Cardiac fibroblast (primary cell): Measurements from ENCODE around the gene CERK.

Experiments used
- DNase-seq, 2 donors: peaks; one replicate each; pipeline versions ENCODE4 v3.0.0 to v3.0.0-alpha.2; 2010; ENCODE audit warnings: low read depth in 2 of 2
- H3K4me3 ChIP-seq, 2 donors: replicated peaks in 1 of 2; 1 replicate in 1 of 2; 2 replicates in 1 of 2; pipeline ENCODE4 v1.5.1; 2011; ENCODE audit warnings: low read depth in 2 of 2, low read length in 2 of 2, mild to moderate bottlenecking in 2 of 2, moderate library complexity in 1 of 2
- TF ChIP-seq, protein P1 (sequence below): IDR thresholded peaks from one replicate; pipeline ENCODE4 v1.5.1; 2011; ENCODE audit warnings: low read depth, mild to moderate bottlenecking, low read length, inconsistent platforms

The CERK gene

DNA sequence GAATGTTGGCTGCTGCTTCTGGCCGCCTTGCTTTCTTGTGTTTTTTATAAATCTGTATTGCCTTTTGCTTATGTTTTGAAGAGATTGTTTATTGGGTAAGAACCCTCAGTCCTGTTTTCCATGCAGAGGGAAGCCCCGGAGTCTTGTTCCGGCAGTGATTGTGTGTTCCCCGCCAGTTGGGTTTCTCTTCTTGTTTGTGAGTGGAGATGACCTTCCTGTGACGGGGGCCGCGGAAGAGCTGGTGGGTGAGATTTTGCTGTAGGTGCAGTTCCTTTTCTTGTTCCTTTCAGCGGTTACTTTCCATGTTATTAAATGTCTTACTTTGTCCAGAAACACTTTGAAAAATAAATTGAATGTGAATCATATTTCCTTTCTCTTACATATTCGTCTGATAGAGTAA, 32.7 kb upstream of the CERK start:
- TF ChIP-seq, protein P1, sequence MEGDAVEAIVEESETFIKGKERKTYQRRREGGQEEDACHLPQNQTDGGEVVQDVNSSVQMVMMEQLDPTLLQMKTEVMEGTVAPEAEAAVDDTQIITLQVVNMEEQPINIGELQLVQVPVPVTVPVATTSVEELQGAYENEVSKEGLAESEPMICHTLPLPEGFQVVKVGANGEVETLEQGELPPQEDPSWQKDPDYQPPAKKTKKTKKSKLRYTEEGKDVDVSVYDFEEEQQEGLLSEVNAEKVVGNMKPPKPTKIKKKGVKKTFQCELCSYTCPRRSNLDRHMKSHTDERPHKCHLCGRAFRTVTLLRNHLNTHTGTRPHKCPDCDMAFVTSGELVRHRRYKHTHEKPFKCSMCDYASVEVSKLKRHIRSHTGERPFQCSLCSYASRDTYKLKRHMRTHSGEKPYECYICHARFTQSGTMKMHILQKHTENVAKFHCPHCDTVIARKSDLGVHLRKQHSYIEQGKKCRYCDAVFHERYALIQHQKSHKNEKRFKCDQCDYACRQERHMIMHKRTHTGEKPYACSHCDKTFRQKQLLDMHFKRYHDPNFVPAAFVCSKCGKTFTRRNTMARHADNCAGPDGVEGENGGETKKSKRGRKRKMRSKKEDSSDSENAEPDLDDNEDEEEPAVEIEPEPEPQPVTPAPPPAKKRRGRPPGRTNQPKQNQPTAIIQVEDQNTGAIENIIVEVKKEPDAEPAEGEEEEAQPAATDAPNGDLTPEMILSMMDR = no peak
- no peak overlapping the region for H3K4me3 ChIP-seq
- DNase-seq = no peak

DNA sequence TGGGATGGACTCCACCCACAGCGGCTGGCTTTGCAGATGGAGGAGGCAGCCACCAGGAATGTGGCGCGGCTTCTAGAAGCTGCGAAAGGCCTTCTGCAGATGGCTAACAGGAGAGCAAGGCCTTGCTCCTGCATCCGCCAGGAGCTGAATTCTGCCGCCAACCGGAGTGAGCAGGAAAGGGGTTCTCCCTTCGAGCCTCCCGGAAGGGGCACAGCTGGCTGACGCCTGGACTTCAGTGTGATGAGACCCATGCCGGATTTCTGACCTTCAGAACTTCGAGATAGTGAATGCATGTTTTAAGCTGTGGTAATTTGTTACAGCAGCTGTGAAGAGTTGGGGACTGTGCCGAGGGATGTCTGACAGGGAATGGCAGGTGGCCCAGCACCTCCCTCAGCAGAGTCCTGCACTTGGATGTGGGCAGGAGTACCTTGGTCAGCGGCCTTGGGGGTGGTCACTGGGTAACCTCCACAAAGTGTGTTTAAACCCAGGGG, 32.1 kb upstream of the CERK start:
- H3K4me3 ChIP-seq = no peak overlapping the region
- TF ChIP-seq, protein P1 = no peak
- no peak for DNase-seq

DNA sequence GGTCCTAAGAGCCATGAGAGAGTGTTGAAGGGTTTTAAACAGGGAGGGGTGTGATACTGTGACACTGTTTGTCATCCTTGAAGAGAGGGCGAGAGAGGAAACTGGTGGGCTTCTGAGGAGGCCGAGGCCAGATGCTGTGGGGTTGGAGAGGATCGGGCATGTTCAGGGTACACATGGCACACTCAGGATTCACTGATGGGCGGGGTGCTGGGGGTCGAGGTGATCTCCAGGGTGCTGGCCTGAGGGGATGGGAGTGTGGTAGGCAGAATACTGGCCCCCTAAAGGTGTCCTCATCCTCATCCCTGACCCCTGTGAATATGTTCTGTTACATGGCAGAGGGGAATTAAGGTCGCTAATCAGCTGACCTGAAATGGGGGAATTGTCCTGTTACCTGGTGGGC, 31.7 kb upstream of the CERK start:
- TF ChIP-seq, protein P1 = no peak
- no peak overlapping the region for H3K4me3 ChIP-seq
- no peak for DNase-seq

DNA sequence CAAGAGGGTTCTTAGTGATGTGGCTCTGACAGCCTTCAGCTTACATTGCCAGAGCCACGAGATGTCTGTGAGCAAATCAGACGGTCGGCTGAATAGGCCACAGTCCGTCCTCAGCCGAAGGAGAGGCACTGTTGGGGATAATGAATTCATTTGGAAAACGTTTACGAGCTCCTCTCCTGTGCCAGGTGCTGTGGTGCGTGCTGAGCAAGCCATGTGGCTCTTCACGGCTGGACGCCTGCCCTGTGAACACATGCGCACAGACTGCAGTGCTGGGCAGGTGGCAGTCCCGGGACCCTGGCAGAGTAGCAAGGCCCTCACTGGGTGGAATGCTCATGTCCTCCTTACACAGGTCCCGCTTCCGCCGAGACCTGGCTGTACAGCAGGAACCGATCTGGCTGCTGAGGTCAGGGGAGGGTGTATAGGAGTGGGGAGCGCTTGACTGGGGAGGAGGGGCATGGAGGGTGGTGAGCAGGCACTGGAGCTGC, 31.2 kb upstream of the CERK start:
- TF ChIP-seq, protein P1 = no peak
- DNase-seq = no peak
- no peak overlapping the region for H3K4me3 ChIP-seq

DNA sequence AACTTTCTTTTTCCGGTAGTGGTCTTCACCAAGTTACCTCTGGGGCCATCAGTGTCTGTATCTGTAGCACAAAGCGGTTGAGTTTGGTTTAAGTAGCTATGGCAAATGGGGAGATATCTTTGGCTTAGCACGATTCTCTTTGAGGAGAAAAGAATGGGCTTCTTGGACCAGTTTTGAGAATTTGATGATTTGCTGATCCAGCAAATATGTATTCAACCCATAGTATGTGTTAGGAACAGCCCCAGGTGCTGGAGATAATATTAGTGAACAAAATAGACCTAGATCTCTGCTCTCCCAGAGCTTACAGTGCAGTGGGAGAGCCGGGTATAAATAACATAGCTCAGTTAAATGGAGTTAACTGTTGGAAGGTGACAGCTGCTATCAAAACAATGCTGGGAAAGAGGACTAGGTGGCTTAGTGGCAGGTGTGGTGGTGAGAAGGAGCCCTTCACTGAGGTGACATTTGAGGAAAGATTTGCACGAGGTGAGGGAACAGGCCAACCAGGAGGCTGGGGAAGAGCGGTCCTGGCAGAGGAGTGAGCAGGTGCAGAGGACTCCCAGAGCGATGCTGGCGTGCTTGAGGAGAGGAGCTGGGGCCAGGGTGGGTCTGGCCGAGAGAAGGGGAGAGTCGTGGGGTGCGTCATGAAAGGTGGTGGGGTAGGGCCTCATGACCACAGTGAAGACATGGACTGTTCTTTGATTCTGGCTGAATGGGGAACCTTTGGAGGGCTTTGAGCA, 29.4 kb upstream of the CERK start:
- TF ChIP-seq, protein P1 = no peak
- no peak overlapping the region for H3K4me3 ChIP-seq
- DNase-seq = no peak

DNA sequence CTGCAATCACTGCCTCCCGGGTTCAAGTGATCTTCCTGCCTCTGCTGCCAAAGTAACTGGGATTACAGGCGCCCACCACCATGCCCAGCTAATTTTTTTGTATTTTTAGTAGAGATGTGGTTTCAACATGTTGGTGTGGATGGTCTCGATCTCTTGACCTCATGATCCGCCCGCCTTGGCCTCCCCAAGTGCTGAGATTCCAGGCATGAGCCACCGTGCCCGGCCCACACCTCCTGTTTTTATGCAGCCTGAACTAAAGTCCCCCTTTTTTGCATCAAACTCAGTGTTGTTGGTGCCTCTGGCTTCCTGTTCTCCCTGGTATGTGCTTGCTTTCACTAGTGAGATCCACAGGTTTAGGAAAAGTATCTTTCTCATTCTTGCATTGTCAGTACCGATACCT, 28.6 kb upstream of the CERK start:
- DNase-seq = no peak
- TF ChIP-seq, protein P1 = no peak
- no peak overlapping the region for H3K4me3 ChIP-seq
